ENCODE data around the gene MYBPC2. TPM values are rescaled to one million over a fixed set of nuclear protein-coding genes. Genes with fewer than 3 reads are reported as not detected.

Gene MYBPC2
- total and polyA plus RNA-seq, 2 donors (not counting 1 experiment from before 2014, with no cell fraction given): 1.1 to 1.7 TPM

DNA sequence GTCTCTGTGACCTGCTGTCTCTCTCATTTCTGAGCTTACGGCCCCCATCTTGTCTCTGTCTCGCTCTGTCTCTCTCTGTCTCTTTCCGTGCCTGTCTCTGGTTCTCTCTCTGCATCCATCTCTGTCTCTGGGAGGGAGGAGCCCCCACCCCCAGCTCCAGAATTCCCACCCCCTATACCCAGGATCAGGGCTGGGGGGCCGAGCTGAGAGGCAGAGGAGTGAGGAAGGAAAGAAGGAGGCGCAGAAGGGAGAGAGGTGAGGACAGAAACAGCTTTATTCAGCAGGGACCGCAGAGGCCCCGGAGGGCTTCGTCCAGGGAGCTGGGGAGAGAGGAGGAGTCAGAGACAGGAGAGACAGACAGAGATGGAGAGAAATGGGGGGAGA, 64.3 kb downstream of the MYBPC2 start:
- H3K27me3 ChIP-seq (replicated peaks in 1 of 4; ENCODE audit: control extremely low read depth in 1 of 4, control insufficient read depth in 3 of 4, insufficient read depth in 4 of 4, low read length in 3 of 4): no peaks in the 10 kb centered on the region
- peaks cover 0 to 3% (median 0%) of the 10 kb centered on the region in 3 donors for H3K9me3 ChIP-seq (ENCODE audit: control extremely low read depth in 1 of 3, control insufficient read depth in 2 of 3, insufficient read depth in 1 of 3, low read length in 2 of 3)
- no peak overlapping the region for H3K4me2 ChIP-seq (replicated peaks; ENCODE audit: low read depth, low read length, poor library complexity, severe bottlenecking)
- H3K4me1 ChIP-seq (ENCODE audit: control insufficient read depth in 2 of 2, insufficient read depth in 2 of 2, low read length in 2 of 2): peaks cover 5% of the 10 kb centered on the region in 2 donors
- no peak overlapping the region for H3K4me3 Mint-ChIP-seq
- no peaks in the 10 kb centered on the region for H3K9me3 Mint-ChIP-seq (ENCODE audit: insufficient read depth)
- no peaks in the 10 kb centered on the region for H3K36me3 ChIP-seq (replicated peaks in 1 of 2; ENCODE audit: control extremely low read depth in 1 of 2, control insufficient read depth in 1 of 2, extremely low read depth in 1 of 2, insufficient read depth in 2 of 2, low read length in 1 of 2)
- H3K27me3 Mint-ChIP-seq: no peaks in the 10 kb centered on the region
- H4K20me1 ChIP-seq (ENCODE audit: control insufficient read depth, insufficient read depth, low read length, poor library complexity, severe bottlenecking): no peaks in the 10 kb centered on the region
- no peak overlapping the region for H3K27ac ChIP-seq (ENCODE audit: low read length in 2 of 2)
- ChIA-PET POLR2A (no interaction called here), CTCF (no interaction called here)
- H3K79me2 ChIP-seq (ENCODE audit: control insufficient read depth, insufficient read depth, low read length): no peaks in the 10 kb centered on the region
- ATAC-seq (ENCODE audit: low read depth): no peak
- no peak overlapping the region for H2AFZ ChIP-seq (ENCODE audit: insufficient read depth, low read depth, low read length, poor library complexity, severe bottlenecking)
- WGBS (ENCODE audit: insufficient coverage): 84% methylated on average over 5 of the region's 8 CpGs
- TF ChIP-seq, protein P1, sequence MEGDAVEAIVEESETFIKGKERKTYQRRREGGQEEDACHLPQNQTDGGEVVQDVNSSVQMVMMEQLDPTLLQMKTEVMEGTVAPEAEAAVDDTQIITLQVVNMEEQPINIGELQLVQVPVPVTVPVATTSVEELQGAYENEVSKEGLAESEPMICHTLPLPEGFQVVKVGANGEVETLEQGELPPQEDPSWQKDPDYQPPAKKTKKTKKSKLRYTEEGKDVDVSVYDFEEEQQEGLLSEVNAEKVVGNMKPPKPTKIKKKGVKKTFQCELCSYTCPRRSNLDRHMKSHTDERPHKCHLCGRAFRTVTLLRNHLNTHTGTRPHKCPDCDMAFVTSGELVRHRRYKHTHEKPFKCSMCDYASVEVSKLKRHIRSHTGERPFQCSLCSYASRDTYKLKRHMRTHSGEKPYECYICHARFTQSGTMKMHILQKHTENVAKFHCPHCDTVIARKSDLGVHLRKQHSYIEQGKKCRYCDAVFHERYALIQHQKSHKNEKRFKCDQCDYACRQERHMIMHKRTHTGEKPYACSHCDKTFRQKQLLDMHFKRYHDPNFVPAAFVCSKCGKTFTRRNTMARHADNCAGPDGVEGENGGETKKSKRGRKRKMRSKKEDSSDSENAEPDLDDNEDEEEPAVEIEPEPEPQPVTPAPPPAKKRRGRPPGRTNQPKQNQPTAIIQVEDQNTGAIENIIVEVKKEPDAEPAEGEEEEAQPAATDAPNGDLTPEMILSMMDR (IDR thresholded peaks at IDR 0.05): no peak
- no peak for TF ChIP-seq EZH2 (IDR thresholded peaks at IDR 0.05; ENCODE audit: borderline replicate concordance, insufficient read depth, low read depth, low read length, poor library complexity, severe bottlenecking)
- no peak overlapping the region for H3K4me3 ChIP-seq (ENCODE audit: control extremely low read depth in 1 of 5, extremely low read depth in 1 of 5, insufficient read depth in 1 of 5, low read depth in 2 of 5, low read length in 4 of 5)
- no peak overlapping the region for H3K27ac Mint-ChIP-seq
- intact Hi-C loops (cut with micrococcal nuclease): no loop called here
- H3K4me1 Mint-ChIP-seq: peaks cover 5% of the 10 kb centered on the region
- DNase-seq: no peak
- H3K9ac ChIP-seq (ENCODE audit: low read length): no peak overlapping the region

DNA sequence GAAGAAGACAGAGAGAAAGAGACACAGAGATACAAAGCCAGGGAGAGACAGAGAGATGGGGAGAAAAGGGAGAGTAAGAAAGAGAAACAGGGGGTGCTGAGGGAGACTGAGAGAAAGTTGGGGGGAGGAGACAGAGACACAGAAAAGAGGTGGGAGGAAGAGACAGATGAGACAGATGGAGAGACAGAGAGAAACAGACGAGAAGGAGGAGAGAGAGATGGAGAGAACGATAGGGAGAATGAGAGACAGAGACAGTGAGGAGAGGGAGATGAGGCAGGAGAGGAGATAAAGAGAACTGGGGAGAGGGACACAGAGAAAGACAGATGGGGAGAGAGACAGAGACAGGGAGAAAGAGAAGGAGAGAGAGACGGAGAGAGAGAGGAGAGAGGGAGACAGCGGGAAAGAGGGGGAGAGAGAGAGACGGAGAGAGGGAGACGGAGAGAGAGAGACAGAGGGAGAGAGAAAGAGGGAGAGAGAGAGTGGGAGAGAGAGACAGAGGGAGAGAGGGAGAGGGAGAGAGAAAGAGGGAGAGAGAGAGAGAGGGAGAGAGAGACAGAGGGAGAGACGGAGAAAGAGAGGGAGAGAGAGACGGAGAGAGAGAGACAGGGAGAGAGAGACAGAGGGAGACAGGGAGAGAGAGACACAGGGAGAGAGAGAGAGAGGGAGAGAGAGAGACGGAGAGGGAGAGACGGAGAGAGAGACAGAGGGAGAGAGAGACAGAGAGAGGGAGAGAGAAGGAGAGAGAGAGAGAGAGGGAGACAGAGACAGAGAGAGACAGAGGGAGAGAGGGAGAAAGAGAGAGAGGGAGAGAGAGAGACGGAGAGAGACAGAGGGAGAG, 65.7 kb downstream of the MYBPC2 start:
- no peak overlapping the region for H3K4me2 ChIP-seq (replicated peaks; ENCODE audit: low read depth, low read length, poor library complexity, severe bottlenecking)
- no peaks in the 10 kb centered on the region for H3K9me3 Mint-ChIP-seq (ENCODE audit: insufficient read depth)
- H2AFZ ChIP-seq (ENCODE audit: insufficient read depth, low read depth, low read length, poor library complexity, severe bottlenecking): no peak overlapping the region
- no peaks in the 10 kb centered on the region for H3K4me1 ChIP-seq (ENCODE audit: control insufficient read depth in 2 of 2, insufficient read depth in 2 of 2, low read length in 2 of 2)
- no peaks in the 10 kb centered on the region for H3K4me1 Mint-ChIP-seq
- no peaks in the 10 kb centered on the region for H4K20me1 ChIP-seq (ENCODE audit: control insufficient read depth, insufficient read depth, low read length, poor library complexity, severe bottlenecking)
- ATAC-seq (ENCODE audit: low read depth): no peak
- TF ChIP-seq, protein P1 (IDR thresholded peaks at IDR 0.05): no peak
- no peak for TF ChIP-seq EZH2 (IDR thresholded peaks at IDR 0.05; ENCODE audit: borderline replicate concordance, insufficient read depth, low read depth, low read length, poor library complexity, severe bottlenecking)
- H3K27me3 ChIP-seq (replicated peaks in 1 of 4; ENCODE audit: control extremely low read depth in 1 of 4, control insufficient read depth in 3 of 4, insufficient read depth in 4 of 4, low read length in 3 of 4): no peaks in the 10 kb centered on the region
- no peak overlapping the region for H3K4me3 ChIP-seq (ENCODE audit: control extremely low read depth in 1 of 5, extremely low read depth in 1 of 5, insufficient read depth in 1 of 5, low read depth in 2 of 5, low read length in 4 of 5)
- ChIA-PET CTCF (no interaction called here), POLR2A (no interaction called here)
- no peak overlapping the region for H3K4me3 Mint-ChIP-seq
- no peak for DNase-seq
- H3K36me3 ChIP-seq (replicated peaks in 1 of 2; ENCODE audit: control extremely low read depth in 1 of 2, control insufficient read depth in 1 of 2, extremely low read depth in 1 of 2, insufficient read depth in 2 of 2, low read length in 1 of 2): no peaks in the 10 kb centered on the region
- H3K9ac ChIP-seq (ENCODE audit: low read length): no peak overlapping the region
- H3K27me3 Mint-ChIP-seq: no peaks in the 10 kb centered on the region
- H3K27ac ChIP-seq (ENCODE audit: low read length in 2 of 2): no peak overlapping the region
- no peaks in the 10 kb centered on the region for H3K79me2 ChIP-seq (ENCODE audit: control insufficient read depth, insufficient read depth, low read length)
- WGBS (ENCODE audit: insufficient coverage): 97% methylated on average over 10 of the region's 11 CpGs
- no peak overlapping the region for H3K27ac Mint-ChIP-seq
- intact Hi-C loops (cut with micrococcal nuclease): no loop called here
- H3K9me3 ChIP-seq (ENCODE audit: control extremely low read depth in 1 of 3, control insufficient read depth in 2 of 3, insufficient read depth in 1 of 3, low read length in 2 of 3): peaks cover 0 to 3% (median 0%) of the 10 kb centered on the region in 3 donors

All from B cell (primary cell).